DOHH2 (cell line): ENCODE data around the gene ZNF282.

Experiments used
- H3F3A ChIP-seq: fragments of 200-600 bp; sonication (generic), shearing (Covaris generic); 2 replicates; pipeline ENCODE4 v1.6.0; 2016; ENCODE audit warnings: antibody characterized with exemption, mild to moderate bottlenecking; ENCODE audit not compliant: control insufficient read depth, insufficient read depth
- H3K27ac ChIP-seq: fragments of 200-600 bp; sonication (generic); 2 replicates; pipeline ENCODE4 v1.5.1; 2014; ENCODE audit warnings: low read depth, mild to moderate bottlenecking, low read length, moderate library complexity
- H3K27me3 ChIP-seq: fragments of 200-600 bp; sonication (generic); 2 replicates; pipeline ENCODE4 v1.6.1; 2014; ENCODE audit warnings: mild to moderate bottlenecking, low read length, mixed read lengths; ENCODE audit not compliant: control insufficient read depth
- H3K36me3 ChIP-seq: fragments of 200-600 bp; sonication (generic); 2 replicates; pipeline ENCODE4 v1.6.1; 2014; ENCODE audit warnings: mild to moderate bottlenecking, low read length, moderate library complexity, mixed read lengths; ENCODE audit not compliant: control insufficient read depth
- H3K4me1 ChIP-seq: fragments of 200-600 bp; sonication (generic); 2 replicates; pipeline ENCODE4 v1.6.1; 2014; ENCODE audit warnings: mild to moderate bottlenecking, low read length, mixed read lengths; ENCODE audit not compliant: control insufficient read depth
- H3K4me2 ChIP-seq: fragments of 200-600 bp; sonication (generic); 2 replicates; pipeline ENCODE4 v1.6.0; 2014; ENCODE audit warnings: mild to moderate bottlenecking, low read length, moderate library complexity
- H3K4me3 ChIP-seq: fragments of 200-600 bp; sonication (generic); 2 replicates; pipeline ENCODE4 v1.5.1; 2014; ENCODE audit warnings: mild to moderate bottlenecking, low read length, mixed read lengths
- H3K79me2 ChIP-seq: fragments of 200-600 bp; sonication (generic); 2 replicates; pipeline ENCODE4 v1.6.1; 2014; ENCODE audit warnings: mild to moderate bottlenecking, low read length, mixed read lengths; ENCODE audit not compliant: control insufficient read depth
- H3K9me2 ChIP-seq: fragments of 200-600 bp; sonication (generic); replicated peaks from 2 replicates; pipeline ENCODE4 v1.6.1; 2014; ENCODE audit warnings: mild to moderate bottlenecking, low read length, mixed read lengths; ENCODE audit not compliant: control insufficient read depth
- H3K9me3 ChIP-seq: fragments of 200-600 bp; sonication (generic); 2 replicates; pipeline ENCODE4 v1.6.1; 2014; ENCODE audit warnings: antibody characterized with exemption, low read length, mixed read lengths; ENCODE audit not compliant: control insufficient read depth, insufficient read depth
- H4K20me1 ChIP-seq: fragments of 200-600 bp; sonication (generic); 2 replicates; pipeline ENCODE4 v1.6.0; 2014; ENCODE audit warnings: low read depth, mild to moderate bottlenecking, antibody characterized with exemption, low read length, moderate library complexity; ENCODE audit not compliant: control insufficient read depth, insufficient read depth
- CTCF ChIP-seq: fragments of 200-600 bp; sonication (generic); IDR thresholded peaks from one replicate; pipeline ENCODE4 v1.5.1; 2014; ENCODE audit warnings: antibody characterized with exemption, mild to moderate bottlenecking, low read depth, low read length; ENCODE audit not compliant: poor library complexity, severe bottlenecking
- EZH2phosphoT487 ChIP-seq: fragments of 200-600 bp; sonication (generic); IDR thresholded peaks from 2 replicates; pipeline ENCODE4 v1.6.1; 2017; ENCODE audit warnings: borderline replicate concordance, mild to moderate bottlenecking, antibody characterized with exemption, low read length, moderate library complexity, mixed read lengths

The ZNF282 gene

GRCh38 chr7:149240637-149241036, 45.3 kb downstream of the ZNF282 start:
- Histone ChIP-seq H3K9me3 (peaks cover 11% of the 10 kb centered on the region; the same call in 1 of the 2 replicates), H3K27me3 (peaks cover 19% of the 10 kb centered on the region), H3K4me3 (peak overlapping the region; percentile 86), H3K4me2 (peak overlapping the region; percentile 91), H3K27ac (no peak overlapping the region), H3K79me2 (peaks cover 53% of the 10 kb centered on the region), H3F3A (peaks cover 4% of the 10 kb centered on the region; the same call in 1 of the 2 replicates), H3K36me3 (peaks cover 16% of the 10 kb centered on the region), H3K9me2 (no peaks in the 10 kb centered on the region; the same call in 1 of the 2 replicates), H3K4me1 (peaks cover 35% of the 10 kb centered on the region), H4K20me1 (no peaks in the 10 kb centered on the region)
- no peak for TF ChIP-seq CTCF

GRCh38 chr7:149241696-149242095, 46.4 kb downstream of the ZNF282 start:
- H3K36me3 ChIP-seq, result peaks cover 16% of the 10 kb centered on the region
- H3K4me3 ChIP-seq, result no peak overlapping the region
- H3K4me2 ChIP-seq, result no peak overlapping the region
- H4K20me1 ChIP-seq, result no peaks in the 10 kb centered on the region
- H3K9me3 ChIP-seq, result peaks cover 11% of the 10 kb centered on the region; the same call in 1 of the 2 replicates
- H3F3A ChIP-seq, result peaks cover 6% of the 10 kb centered on the region; the same call in 1 of the 2 replicates
- peaks cover 64% of the 10 kb centered on the region for H3K79me2 ChIP-seq
- TF ChIP-seq CTCF (no peak), EZH2phosphoT487 (no peak)
- H3K27ac ChIP-seq, result no peak overlapping the region
- peaks cover 16% of the 10 kb centered on the region for H3K27me3 ChIP-seq
- H3K4me1 ChIP-seq, result peaks cover 36% of the 10 kb centered on the region
- H3K9me2 ChIP-seq, result no peaks in the 10 kb centered on the region; the same call in 1 of the 2 replicates

- TF ChIP-seq EZH2phosphoT487, result no peak
- no peak for TF ChIP-seq CTCF
- Histone ChIP-seq H3K4me1 (peaks cover 30% of the 10 kb centered on the region), H3K9me2 (no peaks in the 10 kb centered on the region), H3F3A (0 out of 2 replicates have a peak, but pooled peaks cover 2% of the 10 kb centered on the region), H3K27ac (no peak overlapping the region), H3K27me3 (no peaks in the 10 kb centered on the region), H3K79me2 (peaks cover 78% of the 10 kb centered on the region), H4K20me1 (no peaks in the 10 kb centered on the region), H3K9me3 (peaks cover 11% of the 10 kb centered on the region; the same call in 1 of the 2 replicates), H3K4me2 (peak overlapping the region; percentile 20; the same call in 1 of the 2 replicates), H3K36me3 (peaks cover 25% of the 10 kb centered on the region), H3K4me3 (no peak overlapping the region)
Measured at GRCh38 chr7:149245244-149245643, 49.9 kb downstream of the ZNF282 start.
